ENCODE data around the gene B3GALNT2.

DNA sequence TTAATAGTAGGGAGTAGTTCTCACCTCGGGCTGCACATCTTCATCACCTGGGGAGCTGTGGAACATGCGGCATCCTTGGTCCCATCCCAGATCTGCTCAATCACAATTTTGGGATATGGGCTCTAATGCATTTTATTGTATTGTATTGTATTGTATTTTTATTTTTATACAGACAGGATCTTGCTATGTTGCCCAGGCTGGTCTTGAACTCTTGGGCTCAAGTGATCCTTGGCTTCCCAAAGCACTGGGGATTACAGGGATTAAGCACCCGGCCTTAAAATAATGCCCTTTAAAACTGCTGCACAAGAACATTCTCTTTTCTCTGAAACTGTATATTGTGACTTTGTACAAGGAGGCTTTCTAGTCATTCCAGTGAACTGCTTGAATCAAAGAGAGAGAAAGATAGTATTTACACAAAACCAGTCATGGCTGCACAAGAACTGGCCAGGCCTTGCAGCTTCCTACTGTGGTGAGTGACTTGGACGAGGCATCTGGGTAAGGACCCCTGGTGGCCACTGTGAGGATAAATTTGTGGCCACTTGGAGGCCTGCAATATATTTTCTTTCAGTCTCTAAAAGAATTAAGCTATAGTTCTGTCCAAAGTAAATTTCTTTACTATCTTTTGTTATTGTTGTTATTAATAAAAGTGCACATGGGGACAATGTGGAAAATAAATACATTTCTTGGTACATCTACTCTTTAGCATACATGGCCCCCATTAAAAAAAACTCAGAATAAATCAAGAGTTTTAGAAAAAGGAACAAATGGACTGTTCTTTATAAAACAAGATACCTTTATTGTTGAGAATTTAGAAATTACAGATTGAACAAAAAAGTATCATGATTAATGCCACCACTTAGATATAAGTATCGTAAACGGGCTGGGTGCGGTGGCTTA, 89.0 kb downstream of the B3GALNT2 start:
- TF ChIP-seq SIN3A (IDR thresholded peaks at IDR 0.05; ENCODE audit: borderline replicate concordance, insufficient read depth, low read length) (no peak), POLR2AphosphoS5 (IDR thresholded peaks at IDR 0.05; ENCODE audit: low read depth, low read length) (no peak), TAF1 (IDR thresholded peaks at IDR 0.05; ENCODE audit: borderline replicate concordance, insufficient read depth, low read length) (no peak), FOXP2 (optimal IDR thresholded peaks at IDR 0.05; ENCODE audit: borderline replicate concordance, extremely low read depth, extremely low read length, insufficient read depth) (no peak)
- TF ChIP-seq, protein P1, sequence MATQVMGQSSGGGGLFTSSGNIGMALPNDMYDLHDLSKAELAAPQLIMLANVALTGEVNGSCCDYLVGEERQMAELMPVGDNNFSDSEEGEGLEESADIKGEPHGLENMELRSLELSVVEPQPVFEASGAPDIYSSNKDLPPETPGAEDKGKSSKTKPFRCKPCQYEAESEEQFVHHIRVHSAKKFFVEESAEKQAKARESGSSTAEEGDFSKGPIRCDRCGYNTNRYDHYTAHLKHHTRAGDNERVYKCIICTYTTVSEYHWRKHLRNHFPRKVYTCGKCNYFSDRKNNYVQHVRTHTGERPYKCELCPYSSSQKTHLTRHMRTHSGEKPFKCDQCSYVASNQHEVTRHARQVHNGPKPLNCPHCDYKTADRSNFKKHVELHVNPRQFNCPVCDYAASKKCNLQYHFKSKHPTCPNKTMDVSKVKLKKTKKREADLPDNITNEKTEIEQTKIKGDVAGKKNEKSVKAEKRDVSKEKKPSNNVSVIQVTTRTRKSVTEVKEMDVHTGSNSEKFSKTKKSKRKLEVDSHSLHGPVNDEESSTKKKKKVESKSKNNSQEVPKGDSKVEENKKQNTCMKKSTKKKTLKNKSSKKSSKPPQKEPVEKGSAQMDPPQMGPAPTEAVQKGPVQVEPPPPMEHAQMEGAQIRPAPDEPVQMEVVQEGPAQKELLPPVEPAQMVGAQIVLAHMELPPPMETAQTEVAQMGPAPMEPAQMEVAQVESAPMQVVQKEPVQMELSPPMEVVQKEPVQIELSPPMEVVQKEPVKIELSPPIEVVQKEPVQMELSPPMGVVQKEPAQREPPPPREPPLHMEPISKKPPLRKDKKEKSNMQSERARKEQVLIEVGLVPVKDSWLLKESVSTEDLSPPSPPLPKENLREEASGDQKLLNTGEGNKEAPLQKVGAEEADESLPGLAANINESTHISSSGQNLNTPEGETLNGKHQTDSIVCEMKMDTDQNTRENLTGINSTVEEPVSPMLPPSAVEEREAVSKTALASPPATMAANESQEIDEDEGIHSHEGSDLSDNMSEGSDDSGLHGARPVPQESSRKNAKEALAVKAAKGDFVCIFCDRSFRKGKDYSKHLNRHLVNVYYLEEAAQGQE (IDR thresholded peaks at IDR 0.05; ENCODE audit: insufficient read depth in 1 of 2, low read depth in 2 of 2, low read length in 2 of 2) = no peak

Data from PFSK-1 (cell line).